SK-N-SH (cell line): ENCODE results near the gene BRINP3. TPM values are rescaled to one million over a fixed set of nuclear protein-coding genes. Genes with fewer than 3 reads are reported as not detected.

Experiments
- CTCF ChIA-PET: fragments of 300-600, 350-600 bp; formaldehyde crosslinking; extraction: SDS; loops from one replicate; lab custom pipeline; 2021; lab: Yijun Ruan, JAX
- POLR2A ChIA-PET: fragments of 350-600 bp; sonication (Branson Sonifier 250); formaldehyde crosslinking; extraction: SDS; loops from one replicate; lab custom pipeline; 2020; ENCODE audit warnings: antibody characterized with exemption, inconsistent platforms; lab: Yijun Ruan, JAX
- DNase-seq: peaks from one replicate; pipeline ENCODE4 v3.0.0; 2012
- H2AFZ ChIP-seq: fragments of 200-600 bp; sonication (generic); 2 replicates; pipeline ENCODE4 v1.8.1; 2016; ENCODE audit warnings: antibody characterized with exemption, mild to moderate bottlenecking, low read depth
- H3F3A ChIP-seq: fragments of 200-600 bp; sonication (generic); replicated peaks from 2 replicates; pipeline ENCODE3; 2016; ENCODE audit warnings: antibody characterized with exemption, mild to moderate bottlenecking; ENCODE audit not compliant: insufficient read depth
- H3K27ac ChIP-seq, 2 experiments: fragments of 200-500 bp in 1 of 2; fragments of 200-600 bp in 1 of 2; sonication (Bioruptor generic) in 1 of 2; sonication (generic), shearing (Covaris generic) in 1 of 2; 2 replicates each; pipeline versions ENCODE4 v1.5.1 to v1.6.1; 2014 to 2016; ENCODE audit warnings: low read depth in 2 of 2, inconsistent platforms in 1 of 2, low read length in 1 of 2, mild to moderate bottlenecking in 1 of 2, mixed read lengths in 1 of 2
- H3K27me3 ChIP-seq: fragments of 200-600 bp; sonication (generic), shearing (Covaris generic); 2 replicates; pipeline ENCODE4 v1.6.1; 2016; ENCODE audit warnings: mixed run types; ENCODE audit not compliant: insufficient read depth
- H3K36me3 ChIP-seq, 2 experiments: fragments of 200-500 bp in 1 of 2; fragments of 200-600 bp in 1 of 2; sonication (Bioruptor generic) in 1 of 2; sonication (generic) in 1 of 2; replicated peaks in 1 of 2; 2 replicates each; pipeline versions ENCODE3 to v1.5.1; 2014 to 2016; ENCODE audit warnings: low read length in 1 of 2, mild to moderate bottlenecking in 1 of 2; ENCODE audit not compliant: insufficient read depth in 2 of 2, control insufficient read depth in 1 of 2
- H3K4me1 ChIP-seq, 2 experiments: fragments of 200-500 bp in 1 of 2; fragments of 200-600 bp in 1 of 2; sonication (Bioruptor generic) in 1 of 2; sonication (generic), shearing (Covaris generic) in 1 of 2; 2 replicates each; pipeline versions ENCODE4 v1.5.1 to v1.6.1; 2014 to 2016; ENCODE audit warnings: low read depth in 1 of 2, low read length in 1 of 2, mixed run types in 1 of 2; ENCODE audit not compliant: insufficient read depth in 2 of 2, control insufficient read depth in 1 of 2
- H3K4me2 ChIP-seq: fragments of 200-600 bp; sonication (generic), shearing (Covaris generic); 2 replicates; pipeline ENCODE4 v1.6.1; 2017; ENCODE audit warnings: mixed run types
- H3K4me3 ChIP-seq, 2 experiments: fragments of 200-500 bp in 1 of 2; fragments of 200-600 bp in 1 of 2; sonication (Bioruptor generic) in 1 of 2; sonication (generic), shearing (Covaris generic) in 1 of 2; 2 replicates each; pipeline versions ENCODE4 v1.5.1 to v1.8.1; 2014 to 2016; ENCODE audit warnings: low read depth in 2 of 2, inconsistent platforms in 1 of 2, low read length in 1 of 2, mild to moderate bottlenecking in 1 of 2, mixed read lengths in 1 of 2, moderate library complexity in 1 of 2
- H3K79me2 ChIP-seq: fragments of 200-600 bp; sonication (generic); 2 replicates; pipeline ENCODE4 v1.8.1; 2017; ENCODE audit warnings: mild to moderate bottlenecking; ENCODE audit not compliant: insufficient read depth
- H3K9ac ChIP-seq: fragments of 200-600 bp; sonication (generic); 2 replicates; pipeline ENCODE4 v1.6.1; 2017; ENCODE audit warnings: mixed run types
- H3K9me2 ChIP-seq: fragments of 200-600 bp; sonication (generic); 2 replicates; pipeline ENCODE4 v1.6.1; 2017; ENCODE audit warnings: mixed run types
- H3K9me3 ChIP-seq: fragments of 200-600 bp; sonication (generic); 2 replicates; pipeline ENCODE4 v1.6.1; 2017; ENCODE audit warnings: mixed run types, mild to moderate bottlenecking, moderate library complexity
- H4K20me1 ChIP-seq: fragments of 200-600 bp; sonication (generic); 2 replicates; pipeline ENCODE4 v1.6.1; 2017; ENCODE audit warnings: mild to moderate bottlenecking, mixed run types; ENCODE audit not compliant: insufficient read depth
- CHD2 ChIP-seq: fragments of 150-350 bp; IDR thresholded peaks from 2 replicates; pipeline ENCODE4 v1.6.1; 2018; ENCODE audit warnings: low read length; ENCODE audit not compliant: partially characterized antibody
- CTCF ChIP-seq: fragments of 200-600 bp; sonication (generic); IDR thresholded peaks from 2 replicates; pipeline ENCODE4 v1.6.1; 2017; ENCODE audit warnings: antibody characterized with exemption, mild to moderate bottlenecking, moderate library complexity
- ELF1 ChIP-seq: IDR thresholded peaks from 2 replicates; pipeline ENCODE4 v1.4.0; 2012
- EZH2phosphoT487 ChIP-seq: fragments of 200-600 bp; sonication (generic); IDR thresholded peaks from 2 replicates; pipeline ENCODE4 v1.6.1; 2017; ENCODE audit warnings: low read depth, mixed run types, mild to moderate bottlenecking, antibody characterized with exemption, moderate library complexity, borderline replicate concordance
- FOXJ3 ChIP-seq: sonication (generic); formaldehyde crosslinking; IDR thresholded peaks from 2 replicates; pipeline ENCODE4 v1.5.1; 2020; ENCODE audit warnings: mild to moderate bottlenecking, missing genetic modification reagents
- FOXM1 ChIP-seq: IDR thresholded peaks from 2 replicates; pipeline ENCODE4 v1.4.0; 2012; ENCODE audit warnings: low read depth, mild to moderate bottlenecking
- GATA2 ChIP-seq: sonication (generic); formaldehyde crosslinking; IDR thresholded peaks from 2 replicates; pipeline ENCODE4 v1.5.0; 2020; ENCODE audit warnings: mild to moderate bottlenecking, missing genetic modification reagents
- JUND ChIP-seq: IDR thresholded peaks from 2 replicates; pipeline ENCODE4 v1.4.0; 2012
- MAX ChIP-seq: IDR thresholded peaks from 2 replicates; pipeline ENCODE4 v1.4.0; 2012; ENCODE audit warnings: low read depth
- MEF2A ChIP-seq: IDR thresholded peaks from 2 replicates; pipeline ENCODE4 v1.4.0; 2012; ENCODE audit warnings: low read depth, borderline replicate concordance
- MXI1 ChIP-seq: IDR thresholded peaks from 2 replicates; pipeline ENCODE4 v1.6.1; 2012; ENCODE audit warnings: mild to moderate bottlenecking, low read depth, low read length, improper control_type of control experiment
- NRF1 ChIP-seq: IDR thresholded peaks from 2 replicates; pipeline ENCODE4 v1.6.1; 2012; ENCODE audit warnings: low read depth, mild to moderate bottlenecking, low read length
- POLR2AphosphoS5 ChIP-seq: IDR thresholded peaks from 2 replicates; pipeline ENCODE4 v1.6.1; 2012; ENCODE audit warnings: low read depth, low read length
- RFX5 ChIP-seq: IDR thresholded peaks from 2 replicates; pipeline ENCODE4 v1.6.1; 2012; ENCODE audit warnings: mild to moderate bottlenecking, improper control_type of control experiment, low read length
- SMC3 ChIP-seq: IDR thresholded peaks from 2 replicates; pipeline ENCODE4 v1.6.1; 2012; ENCODE audit warnings: low read depth, low read length, improper control_type of control experiment
- TEAD4 ChIP-seq: IDR thresholded peaks from 2 replicates; pipeline ENCODE4 v1.4.0; 2012; ENCODE audit warnings: mild to moderate bottlenecking, borderline replicate concordance; ENCODE audit not compliant: insufficient read depth
- USF1 ChIP-seq: IDR thresholded peaks from 2 replicates; pipeline ENCODE4 v1.4.0; 2012; ENCODE audit warnings: low read depth, borderline replicate concordance
- USF2 ChIP-seq: fragments of 150-350 bp; IDR thresholded peaks from 2 replicates; pipeline ENCODE4 v1.6.1; 2017; ENCODE audit warnings: antibody characterized with exemption, low read length, low read depth, borderline replicate concordance
- ZBTB33 ChIP-seq: IDR thresholded peaks from 2 replicates; pipeline ENCODE4 v1.4.0; 2012; ENCODE audit warnings: low read depth, borderline replicate concordance
- polyA plus RNA-seq, 3 experiments: library from polyadenylated mRNA; depleted of rRNA; stranded (reverse); fragments of >200 nt; gene quantifications; 2 replicates each; pipeline ENCODE4 v1.2.3, GENCODE V29; 2012

The BRINP3 gene
- polyA plus RNA-seq, 1 of the 3 experiments (the other 2 are of a cell fraction): not detected

GRCh38 chr1:190480231-190480630, 2.6 kb upstream of the BRINP3 start:
- Histone ChIP-seq H3K9me3 (no peaks in the 10 kb centered on the region), H3F3A (peaks cover 4% of the 10 kb centered on the region), H3K36me3 (no peaks in the 10 kb centered on the region), H3K27ac (no peak overlapping the region), H3K79me2 (no peaks in the 10 kb centered on the region), H3K9me2 (no peaks in the 10 kb centered on the region), H3K4me1 (peaks cover 0 to 6% of the 10 kb centered on the region in 2 experiments; a peak in 2 of 4 replicates), H3K4me3 (no peak overlapping the region), H3K4me2 (no peak overlapping the region), H3K27me3 (no peaks in the 10 kb centered on the region), H3K9ac (no peak overlapping the region), H4K20me1 (no peaks in the 10 kb centered on the region), H2AFZ (no peak overlapping the region)
- ChIA-PET POLR2A (no interaction called here), CTCF (no interaction called here)
- DNase-seq: no peak
- TF ChIP-seq MEF2A (no peak), MXI1 (no peak), GATA2 (CRISPR knock-in tag) (no peak), ELF1 (no peak), CHD2 (no peak), SMC3 (no peak), ZBTB33 (no peak), TEAD4 (no peak), RFX5 (no peak), JUND (no peak), CTCF (no peak), NRF1 (no peak), POLR2AphosphoS5 (no peak), USF2 (no peak), USF1 (no peak), FOXM1 (no peak), EZH2phosphoT487 (no peak), MAX (no peak), FOXJ3 (CRISPR knock-in tag) (no peak)
